CD4-positive, alpha-beta T cell treated with Interleukin-4 for 1 hour (primary cell): ENCODE measurements around the gene ACBD7.

Experiments used
- DNase-seq, 2 donors: peaks; one replicate each; pipeline ENCODE4 v3.0.0-alpha.2; 2020 to 2022

The ACBD7 gene

DNA sequence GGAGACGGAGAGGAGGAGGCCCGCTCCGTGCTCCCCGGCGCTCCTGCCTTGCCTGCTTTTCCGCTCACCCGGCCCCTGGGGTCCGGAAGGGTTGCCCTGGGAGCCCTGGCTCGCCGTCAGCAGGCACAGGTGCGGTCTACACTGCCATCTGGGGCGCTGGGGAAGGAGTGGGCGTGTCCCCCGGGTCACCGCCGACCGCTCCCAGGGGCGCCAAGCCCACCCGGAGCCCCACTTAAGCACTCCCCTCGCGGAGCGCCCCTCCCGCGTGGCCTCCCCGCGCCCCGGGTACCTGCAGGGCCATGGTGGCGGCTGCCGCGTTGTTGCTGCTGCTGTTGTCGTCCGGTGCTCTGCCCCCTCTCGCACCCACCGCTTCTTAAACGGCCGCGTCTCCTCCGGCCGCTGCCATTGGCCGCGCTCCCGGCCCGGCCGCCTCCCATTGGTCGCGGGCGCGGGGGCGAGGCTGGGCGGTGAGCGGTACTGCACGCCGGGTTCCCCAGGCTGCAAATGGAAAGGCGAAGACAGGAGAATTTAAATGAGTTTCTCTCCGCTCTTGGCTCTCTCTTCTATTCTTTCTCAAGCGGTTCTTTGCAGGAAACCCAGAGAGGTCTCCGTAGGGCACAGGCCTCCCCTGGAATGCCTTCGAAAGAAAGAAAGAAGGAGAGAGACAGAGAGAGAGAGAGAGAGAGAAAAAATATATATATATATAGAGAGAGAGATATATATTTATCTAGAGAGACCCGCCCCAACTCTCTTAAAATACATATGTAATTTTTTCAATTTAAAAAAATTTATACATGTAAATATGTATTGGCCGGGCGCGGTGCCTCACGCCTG lies at the start of gene ACBD7:
ACBD7 (minus strand) TSS at position 349 of the 834 bp plus-strand sequence; CDS start at position 301, 48 bp downstream.
- peak; percentile 75 to 79 for DNase-seq

DNA sequence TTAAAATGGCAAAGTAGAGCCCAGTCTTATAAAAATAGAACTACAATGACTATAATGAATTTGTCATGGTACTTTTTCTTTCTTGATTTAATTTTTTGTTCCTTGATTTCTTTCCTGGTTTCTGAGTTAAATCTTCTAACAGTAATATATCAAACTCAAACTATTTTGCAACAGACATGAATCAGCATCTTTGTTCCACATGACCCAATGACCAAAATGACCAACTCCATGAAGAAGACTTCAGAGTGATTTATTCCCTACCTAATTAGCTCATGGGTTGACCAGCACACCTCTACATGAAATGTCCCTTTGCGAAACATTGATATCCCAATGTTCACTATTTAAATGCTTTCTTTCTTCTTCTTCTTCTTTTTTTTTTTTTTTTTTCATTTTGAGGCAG lies 49.1 kb upstream of the ACBD7 start:
- no peak for DNase-seq

DNA sequence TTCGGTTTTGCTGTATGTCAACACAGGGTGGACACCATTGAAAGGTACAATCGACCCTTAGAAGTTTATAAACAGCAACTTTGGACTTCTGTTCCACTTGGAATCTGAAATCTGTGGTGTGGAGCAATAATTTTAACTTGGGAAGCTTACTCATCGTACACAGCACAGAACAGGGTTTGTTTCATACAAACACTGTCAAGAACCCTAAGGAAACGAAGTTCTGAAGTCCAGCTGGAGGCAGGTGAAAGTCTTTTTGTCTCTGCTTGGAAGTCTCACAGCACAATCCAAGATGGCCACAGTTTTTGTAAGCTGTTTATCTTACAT lies 48.4 kb upstream of the ACBD7 start:
- no peak for DNase-seq

DNA sequence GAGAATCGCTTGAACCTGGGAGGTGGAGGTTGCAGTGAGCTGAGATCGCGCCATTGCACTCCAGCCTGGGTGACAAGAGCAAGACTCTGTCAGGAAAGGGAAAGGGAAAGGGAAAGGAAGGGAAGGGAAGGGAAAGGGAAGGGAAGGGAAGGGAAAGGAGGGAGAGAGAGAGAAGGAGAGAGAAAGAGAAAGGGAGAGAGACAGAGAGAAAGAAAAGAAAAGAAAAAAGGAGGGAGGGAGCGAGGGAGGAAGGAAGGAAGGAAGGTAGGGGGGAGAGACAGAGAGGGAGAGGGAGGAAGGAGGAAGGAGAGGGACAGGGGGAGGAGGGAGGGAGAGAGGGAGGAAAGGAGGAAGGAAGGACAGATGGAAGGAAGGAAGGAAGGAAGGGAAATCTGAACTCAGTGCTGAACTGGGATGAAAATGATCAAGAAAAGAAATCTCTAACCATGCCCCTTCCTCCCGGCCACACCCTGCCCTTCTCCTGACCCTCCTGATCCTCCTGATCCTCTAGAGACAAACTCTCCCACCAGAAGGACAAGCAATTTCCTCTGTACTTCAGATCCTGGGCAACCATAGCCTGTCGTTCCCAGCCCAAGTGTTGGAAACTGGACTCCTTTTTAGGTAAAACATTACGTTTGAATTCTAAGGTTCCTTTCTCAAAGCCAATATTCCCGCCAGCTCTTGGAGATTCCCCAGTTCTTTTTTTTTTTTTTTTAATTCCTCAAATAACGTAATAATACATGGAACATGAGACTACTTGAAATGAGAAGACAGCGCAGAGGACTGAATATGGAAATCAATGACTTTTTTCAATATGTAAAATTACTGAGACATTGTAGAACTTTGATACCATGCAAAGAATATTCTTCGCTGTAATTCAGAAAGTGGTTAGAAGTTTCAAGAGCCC lies 47.8 kb upstream of the ACBD7 start:
- DNase-seq, result no peak

DNA sequence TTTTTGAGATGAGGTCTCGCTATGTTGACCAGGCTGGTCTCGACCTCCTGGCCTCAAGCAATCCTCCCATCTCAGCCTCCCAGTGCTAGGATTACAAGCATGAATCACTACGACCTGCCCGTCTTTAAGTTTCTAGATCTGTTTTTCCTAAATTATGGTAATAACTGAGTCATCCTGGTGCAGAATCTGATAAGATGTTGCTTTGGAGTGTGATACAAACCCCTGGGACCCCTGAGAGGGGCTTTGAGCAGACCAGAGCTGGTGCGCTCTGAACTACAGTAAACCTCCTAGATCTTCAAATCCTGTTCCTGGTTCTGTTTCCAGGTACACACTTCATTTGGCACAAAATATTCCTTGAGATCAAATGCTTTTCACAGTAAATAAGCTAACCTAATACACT lies 42.8 kb upstream of the ACBD7 start:
- no peak for DNase-seq

DNA sequence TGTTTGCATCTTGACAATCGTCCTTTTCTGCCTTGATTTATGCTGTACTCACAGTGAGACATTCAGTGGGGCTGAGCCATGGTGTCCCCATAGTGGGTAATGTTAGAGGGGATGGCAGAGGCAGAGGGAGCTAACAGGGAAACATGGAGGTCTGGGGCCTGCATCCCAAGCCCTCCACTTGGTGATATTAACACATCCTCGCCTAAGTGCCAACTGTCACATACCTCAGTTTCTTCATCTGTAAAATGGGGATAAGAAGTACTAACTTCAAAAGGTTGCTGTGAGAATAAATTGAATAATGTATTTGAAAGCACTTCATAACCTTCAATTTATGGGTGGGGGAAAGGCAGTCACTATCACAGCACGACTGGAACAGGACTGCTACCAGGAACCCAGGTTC lies 36.3 kb upstream of the ACBD7 start:
- no peak for DNase-seq

DNA sequence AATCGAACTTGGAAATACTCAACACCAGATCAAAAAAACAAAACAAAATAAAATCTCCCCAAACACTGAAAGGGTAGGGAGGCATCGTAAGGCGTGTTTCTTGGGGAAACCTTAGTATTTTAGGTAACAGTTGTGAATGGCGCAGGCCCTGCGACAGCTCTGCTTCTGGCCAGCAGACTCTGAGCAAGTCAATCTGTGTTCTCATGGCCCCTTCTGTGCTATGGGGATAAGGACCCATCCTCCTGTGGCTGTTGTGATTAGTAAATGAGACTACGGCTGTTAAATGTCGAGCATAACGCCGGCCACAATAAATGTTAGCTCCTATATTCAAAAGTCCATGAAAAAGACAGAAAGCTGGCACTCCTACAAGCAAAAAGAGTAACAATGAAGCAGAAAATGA lies 35.6 kb upstream of the ACBD7 start:
- DNase-seq, result no peak

DNA sequence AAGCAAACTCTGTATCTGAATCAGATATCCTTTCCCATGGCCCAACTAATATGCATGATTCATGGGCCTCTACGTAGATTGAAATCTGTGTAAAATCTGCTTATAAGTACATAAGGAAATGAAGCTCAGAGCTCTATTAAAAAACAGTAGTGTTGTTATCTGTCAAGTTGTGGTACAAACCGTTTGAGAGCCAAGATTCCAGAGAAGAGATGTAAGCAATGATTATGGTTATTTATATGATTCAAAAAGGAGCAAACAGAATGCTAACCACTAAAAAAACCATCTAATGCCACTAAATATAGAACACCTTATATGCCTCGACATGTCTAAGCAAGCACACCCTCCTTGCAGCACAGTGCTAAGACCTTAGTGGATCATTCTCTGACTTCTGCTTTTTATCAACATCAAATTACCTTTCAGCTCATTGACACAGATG lies 35.2 kb upstream of the ACBD7 start:
- peak in 1 of 2 donors; percentile 15 for DNase-seq

DNA sequence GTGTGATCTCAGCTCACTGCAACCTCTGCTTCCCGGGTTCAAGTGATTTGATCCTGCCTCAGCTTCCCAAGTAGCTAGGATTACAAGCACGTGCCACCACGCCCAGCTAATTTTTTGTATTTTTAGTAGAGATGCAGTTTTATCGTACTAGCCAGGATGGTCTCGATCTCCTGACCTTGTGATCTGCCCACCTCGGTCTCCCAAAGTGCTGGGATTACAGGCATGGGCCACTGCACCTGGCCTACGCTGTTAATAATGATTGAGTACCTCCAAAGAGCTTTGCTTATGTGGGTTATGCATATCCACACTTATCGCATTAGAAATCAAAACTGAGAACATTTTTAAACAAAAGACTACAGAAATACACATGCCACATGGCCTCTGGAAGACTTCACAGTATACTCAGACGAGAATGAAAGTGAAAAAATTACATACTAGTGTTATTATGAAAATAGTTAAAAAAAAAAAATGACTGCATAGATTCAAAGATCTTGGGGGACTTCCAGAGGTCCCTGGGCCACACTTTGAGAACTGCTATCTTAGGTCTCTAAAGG lies 34.0 kb upstream of the ACBD7 start:
- no peak for DNase-seq

DNA sequence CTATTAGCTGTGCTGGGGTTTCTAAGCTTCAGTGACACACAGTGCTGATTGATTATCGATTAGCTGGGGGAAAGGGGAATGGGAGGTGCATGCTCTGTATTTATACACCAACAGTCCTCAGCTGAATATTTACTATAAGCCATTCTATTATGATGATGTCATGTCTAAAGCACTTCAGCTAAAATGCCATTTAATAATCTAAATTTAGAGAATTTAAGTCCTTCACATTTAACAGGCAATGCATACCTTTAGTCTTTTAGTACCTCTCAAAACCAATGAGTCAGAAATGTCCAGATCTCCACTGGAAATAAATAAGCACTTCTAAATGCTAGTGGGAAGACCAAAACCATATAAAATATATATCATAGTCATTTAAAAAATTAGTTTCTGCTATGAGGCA lies 33.1 kb upstream of the ACBD7 start:
- no peak for DNase-seq

DNA sequence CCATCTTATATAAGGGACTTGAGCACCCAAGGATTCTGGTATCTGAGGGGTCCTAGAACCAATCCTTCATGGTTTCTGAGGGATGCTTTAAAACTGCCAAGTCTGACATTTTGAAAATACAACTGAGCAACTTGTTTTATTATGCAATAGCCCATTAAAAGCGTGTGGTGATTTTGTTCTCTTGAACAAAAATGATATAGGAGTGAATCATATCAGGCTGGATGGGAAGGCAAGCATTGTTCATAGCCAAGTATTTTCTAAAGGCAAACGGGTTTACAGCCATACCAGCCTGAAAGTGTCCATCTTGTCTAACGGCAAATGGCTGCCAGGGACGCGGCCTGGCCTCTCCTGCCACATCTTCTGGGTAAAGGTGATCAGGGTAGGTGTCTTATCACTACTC lies 31.9 kb upstream of the ACBD7 start:
- DNase-seq, result no peak

DNA sequence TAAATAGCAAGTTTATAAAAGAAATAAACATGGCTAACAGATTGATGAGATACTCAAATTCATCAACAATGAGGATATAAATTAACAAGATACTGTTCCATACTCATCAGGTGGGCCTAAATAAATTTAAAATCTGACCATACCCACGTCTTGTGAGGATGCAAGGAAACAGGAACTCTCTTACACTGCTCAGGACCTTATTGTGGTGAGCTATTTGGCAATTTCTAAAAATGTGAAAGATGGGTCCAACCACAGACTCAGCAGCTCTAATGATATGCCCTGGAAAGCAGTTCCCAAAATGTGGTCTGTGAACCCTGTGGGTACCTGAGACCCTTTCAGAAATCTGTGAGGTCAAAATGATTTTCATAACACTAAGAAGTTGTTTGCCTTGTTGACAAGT lies 30.0 kb upstream of the ACBD7 start:
- DNase-seq, result no peak

DNA sequence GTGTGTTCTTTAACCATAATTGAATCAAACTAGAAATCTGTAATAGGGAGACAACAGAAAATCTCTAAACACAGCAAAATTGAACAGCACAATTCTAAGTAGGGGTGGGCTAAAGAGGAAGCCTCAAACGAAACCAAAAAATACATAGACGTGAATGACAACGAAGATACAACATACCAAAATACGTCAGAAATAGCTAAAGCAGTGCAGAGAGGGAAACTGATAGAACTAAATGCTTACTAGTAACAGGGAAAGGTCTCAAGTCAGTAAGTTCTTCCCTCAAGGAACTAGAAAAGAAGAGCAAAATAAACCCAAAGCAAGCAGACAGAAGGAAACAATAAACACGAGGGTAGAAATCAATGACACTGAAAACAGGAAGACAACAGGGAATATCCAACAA lies 27.6 kb upstream of the ACBD7 start:
- no peak for DNase-seq

DNA sequence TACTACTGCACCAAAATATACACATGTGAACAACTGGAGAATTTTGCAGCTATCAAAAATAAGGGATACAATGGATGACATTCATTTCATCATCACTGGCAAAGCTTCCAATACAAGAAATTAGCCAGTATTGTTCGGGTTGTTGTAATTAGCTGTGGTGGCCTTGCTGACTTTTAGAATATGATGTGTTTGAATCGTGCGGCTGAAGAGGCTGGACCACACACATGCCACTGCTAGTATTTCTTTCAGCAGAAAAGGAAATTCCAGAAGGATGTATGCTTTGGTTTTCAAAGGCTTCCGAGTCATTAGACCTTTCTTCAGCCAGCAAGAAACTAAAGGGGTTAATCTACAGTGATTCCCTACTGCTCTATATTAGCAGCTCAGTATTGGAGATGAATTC lies 25.2 kb upstream of the ACBD7 start:
- DNase-seq, result no peak

DNA sequence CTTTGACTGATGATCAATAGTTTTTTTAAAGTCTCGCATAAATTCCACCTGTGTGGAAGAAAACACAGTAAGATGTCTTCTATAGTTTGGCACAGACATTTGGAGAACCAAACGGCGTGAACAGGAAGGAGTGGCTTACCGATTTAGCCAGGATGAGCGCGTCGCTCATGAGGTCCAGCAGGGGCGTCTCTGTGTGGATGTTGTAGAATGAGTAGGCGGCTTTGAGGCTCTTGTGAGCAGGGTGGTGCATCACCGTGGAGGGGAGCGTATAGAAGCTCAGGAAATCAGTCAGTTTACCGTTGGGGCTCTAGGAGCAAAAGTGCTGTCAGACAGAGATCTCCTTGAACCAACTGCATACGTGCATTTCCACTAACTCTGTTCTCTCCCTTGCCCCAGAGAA lies 24.1 kb upstream of the ACBD7 start:
- DNase-seq, result no peak

DNA sequence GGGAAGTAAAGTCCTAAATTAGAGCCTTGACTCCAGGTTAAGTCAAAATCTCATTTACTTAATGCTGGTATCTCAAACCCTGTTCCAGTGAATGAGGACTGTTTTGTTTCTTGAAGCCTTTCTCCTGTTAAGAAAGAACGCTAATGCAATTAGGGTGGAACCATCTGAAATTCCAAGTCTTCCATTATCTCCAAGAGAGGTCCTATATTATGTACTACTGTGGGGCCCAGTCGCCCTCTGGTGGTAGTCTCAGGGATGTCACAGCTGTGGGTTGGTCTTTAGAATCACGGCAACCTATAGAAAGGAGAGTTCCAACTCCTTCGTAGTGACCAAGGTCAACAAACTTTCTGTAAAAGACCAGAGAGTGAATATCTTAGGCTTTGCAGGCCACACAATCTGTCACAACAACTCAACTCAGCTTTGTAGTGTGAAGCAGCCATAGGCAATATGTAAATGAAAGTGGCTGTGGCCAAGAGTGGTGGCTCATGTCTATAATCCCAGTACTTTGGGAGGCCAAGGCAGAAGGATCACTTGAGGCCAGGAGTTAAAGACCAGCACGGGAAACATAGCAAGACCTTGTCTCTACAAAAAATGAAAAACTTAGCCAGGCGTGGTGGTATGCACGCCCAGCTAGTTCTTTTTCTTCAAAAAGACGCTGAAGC lies 17.9 kb upstream of the ACBD7 start:
- DNase-seq, result peak; percentile 68 to 73

DNA sequence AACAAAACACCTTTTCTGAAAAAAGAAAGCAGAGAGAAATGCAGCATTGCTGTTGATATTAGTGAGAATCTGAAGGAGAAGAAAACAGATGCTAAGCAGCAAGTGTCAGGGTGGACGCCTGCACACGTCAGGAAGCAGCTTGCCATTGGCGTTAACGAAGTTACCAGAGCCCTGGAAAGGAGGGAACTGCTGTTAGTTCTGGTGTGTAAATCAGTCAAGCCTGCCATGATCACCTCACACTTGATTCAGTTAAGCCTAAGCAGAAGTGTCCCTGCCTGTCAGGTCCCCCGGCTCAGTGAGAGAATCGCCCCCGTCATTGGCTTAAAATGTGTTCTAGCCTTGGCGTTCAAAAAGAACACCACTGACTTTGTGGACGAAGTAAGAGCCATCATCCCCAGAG lies 14.9 kb upstream of the ACBD7 start:
- no peak for DNase-seq

DNA sequence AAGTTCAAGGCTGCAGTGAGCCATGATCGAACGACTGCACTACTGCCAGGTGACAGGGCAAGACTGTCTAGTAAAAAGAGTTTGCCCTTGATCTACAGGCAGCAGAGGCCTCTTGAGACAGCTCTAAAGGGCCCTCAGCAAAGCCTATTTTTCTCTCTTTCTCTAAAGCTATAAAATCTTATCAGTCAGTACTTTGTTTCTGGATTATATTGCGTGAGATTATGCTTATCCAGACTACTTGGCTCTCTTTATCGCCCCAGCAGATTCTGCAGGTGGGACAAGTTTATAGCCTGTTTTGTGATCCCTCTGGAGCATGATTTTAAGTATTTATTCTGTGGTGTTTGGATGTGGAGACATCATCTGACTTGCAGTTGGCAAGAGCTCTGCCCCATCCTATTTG lies 11.3 kb upstream of the ACBD7 start:
- DNase-seq, result no peak

DNA sequence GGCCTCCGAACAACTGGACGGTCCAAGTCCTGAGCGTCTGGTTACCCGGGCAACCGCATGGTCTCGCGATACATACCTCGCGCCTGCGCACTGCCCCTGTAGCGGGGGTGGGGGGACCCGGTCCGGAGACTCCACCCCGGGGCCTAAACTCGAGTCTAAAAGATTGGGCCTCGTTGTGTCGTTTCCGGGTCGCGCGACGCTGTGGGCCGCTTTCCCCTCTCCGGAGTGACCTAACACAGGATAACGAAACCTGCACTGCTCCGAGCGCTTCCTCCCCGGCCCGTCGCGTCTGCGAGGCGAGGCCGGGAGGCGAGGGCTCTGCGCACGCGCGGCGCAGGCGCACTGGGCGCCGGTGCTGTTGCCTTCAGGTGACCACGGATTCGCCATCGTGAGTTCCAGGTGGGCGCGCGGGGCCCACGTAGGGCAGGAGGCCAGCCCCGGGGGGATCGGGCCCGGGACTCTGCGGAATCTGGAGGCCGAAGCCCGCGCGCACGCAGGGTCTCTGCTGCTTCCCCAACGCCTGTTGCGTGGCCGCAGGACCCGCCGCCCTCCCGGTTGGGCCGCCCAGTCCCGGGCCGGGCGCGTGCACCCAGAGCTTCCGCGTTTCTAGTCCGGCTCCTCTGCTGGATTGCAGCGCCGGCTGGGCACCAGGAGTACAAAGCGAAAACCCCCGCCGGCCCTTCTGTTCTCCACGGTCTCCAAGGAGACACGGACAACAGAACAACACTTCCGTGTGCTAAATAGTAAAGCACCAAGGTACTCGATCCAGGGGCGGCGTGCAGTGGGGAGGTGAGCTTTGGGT lies 8.6 kb upstream of the ACBD7 start, which contains the start of gene RPP38:
RPP38 (plus strand) TSS at position 345 of the 802 bp plus-strand sequence. CDS start 5,960 bp downstream, outside the sequence.
- peak; percentile 94 for DNase-seq

DNA sequence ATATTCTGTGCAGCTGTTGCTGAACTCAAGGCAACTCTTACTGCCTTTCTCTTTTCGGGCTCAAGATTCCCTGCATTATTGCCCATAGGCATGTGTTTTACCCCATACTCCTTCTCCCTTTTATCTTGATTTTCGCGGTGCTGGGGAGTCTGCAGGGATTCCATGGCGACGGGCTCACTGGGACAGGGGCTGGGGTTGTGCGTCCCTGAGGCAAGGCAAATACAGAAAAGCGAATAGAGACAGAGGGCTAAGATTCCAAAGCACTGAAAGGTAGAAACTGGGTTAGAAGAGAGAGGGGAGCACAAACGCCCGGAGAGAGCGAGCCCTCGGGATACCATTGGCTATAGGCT lies 8.1 kb upstream of the ACBD7 start:
- no peak for DNase-seq

DNA sequence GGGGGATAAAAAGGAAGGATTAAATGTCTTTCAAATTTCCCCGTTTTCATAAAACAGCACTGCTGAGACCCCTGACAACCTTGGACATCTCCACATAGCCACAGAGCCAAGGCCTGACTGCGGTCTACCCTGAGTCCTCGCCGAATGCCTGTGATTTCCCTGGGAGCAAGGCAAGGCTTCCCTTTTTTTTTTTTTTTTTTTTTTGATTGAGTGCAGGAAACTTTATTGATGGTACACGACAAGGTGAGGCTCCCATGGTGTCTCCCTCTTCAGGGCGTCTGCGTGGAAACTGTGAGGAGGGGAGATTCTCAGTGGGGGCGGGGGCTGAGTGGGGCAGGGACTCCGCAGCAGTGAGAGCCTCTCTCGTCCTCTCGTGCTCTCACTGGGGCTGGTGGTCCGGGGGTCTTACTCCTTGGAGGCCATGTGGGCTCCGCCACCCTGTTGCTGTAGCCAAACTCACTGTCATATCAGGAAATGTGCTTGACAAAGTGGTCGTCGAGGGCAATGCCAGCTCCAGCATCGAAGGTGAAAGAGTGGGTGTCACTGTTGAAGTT lies 4.4 kb upstream of the ACBD7 start:
- DNase-seq, result no peak

DNA sequence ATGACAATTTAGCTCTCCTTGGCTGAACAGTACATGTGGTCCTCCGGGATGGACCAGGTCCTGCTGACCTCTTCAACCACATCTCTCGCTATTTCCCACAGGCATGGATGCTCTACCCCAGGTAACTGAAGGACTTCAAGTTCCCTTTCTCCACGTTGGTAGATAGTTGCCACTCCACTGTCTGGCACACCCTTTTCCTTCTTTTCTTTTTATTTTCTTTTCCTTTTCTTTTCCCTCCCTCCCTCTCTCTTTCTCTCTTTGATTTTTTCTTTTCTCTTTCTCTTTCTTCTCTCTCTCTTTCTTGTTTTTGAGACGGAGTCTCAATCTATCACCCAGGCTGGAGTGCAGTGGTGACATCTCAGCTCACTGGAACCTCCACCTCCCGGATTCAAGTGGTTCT lies 2.8 kb upstream of the ACBD7 start:
- no peak for DNase-seq
